ENCODE measurements around the gene TECPR1. TPM values are rescaled to one million over a fixed set of nuclear protein-coding genes. Genes with fewer than 3 reads are reported as not detected.

The TECPR1 gene
- total and polyA plus RNA-seq, 2 of the 4 experiments (the other 2 are of a cell fraction) = 11.5 to 14.7 TPM

GRCh38 chr7:98231493-98232262 lies 20.4 kb downstream of the TECPR1 start:
- Histone ChIP-seq H3K27ac (ENCODE audit: insufficient read depth, low read length) (no peak overlapping the region), H4K91ac (ENCODE audit: insufficient read depth, low read depth, low read length) (no peak overlapping the region), H3K4me3 (ENCODE audit: insufficient read depth, low read depth, low read length) (no peak overlapping the region), H4K20me1 (ENCODE audit: insufficient read depth, low read length) (no peaks in the 10 kb centered on the region), H3K27me3 (ENCODE audit: control insufficient read depth, insufficient read depth, low read length) (no peaks in the 10 kb centered on the region), H3K9ac (ENCODE audit: low read depth, low read length) (no peak overlapping the region), H3K79me1 (ENCODE audit: low read depth in 1 of 2, low read length in 2 of 2) (no peaks in the 10 kb centered on the region), H2BK5ac (ENCODE audit: low read depth, low read length, poor library complexity, severe bottlenecking) (no peak overlapping the region), H3K4ac (ENCODE audit: low read depth, low read length) (no peak overlapping the region), H3K9me3 (ENCODE audit: control insufficient read depth, insufficient read depth, low read length) (no peaks in the 10 kb centered on the region), H3K4me2 (ENCODE audit: low read depth, low read length) (no peak overlapping the region), H3K4me1 (ENCODE audit: control insufficient read depth, insufficient read depth, low read length) (no peaks in the 10 kb centered on the region), H3K18ac (ENCODE audit: low read depth, low read length) (no peak overlapping the region), H3K14ac (replicated peaks; ENCODE audit: low read depth, low read length) (no peak overlapping the region), H4K5ac (ENCODE audit: low read depth, low read length) (no peak overlapping the region), H3K23ac (ENCODE audit: low read depth, low read length) (no peak overlapping the region), H4K8ac (ENCODE audit: low read depth in 2 of 2, low read length in 2 of 2) (no peak overlapping the region), H3K36me3 (ENCODE audit: control insufficient read depth, insufficient read depth, low read length) (peaks cover 31% of the 10 kb centered on the region; the same call in 1 of the 2 replicates), H3K56ac (ENCODE audit: extremely low read depth, insufficient read depth, low read length) (no peak overlapping the region), H2BK120ac (ENCODE audit: low read depth, low read length) (no peak overlapping the region), H2AK5ac (ENCODE audit: low read depth, low read length) (no peak overlapping the region), H2BK15ac (ENCODE audit: low read depth, low read length) (no peak overlapping the region), H2AFZ (replicated peaks; ENCODE audit: low read length, poor library complexity) (no peak overlapping the region), H2AK9ac (replicated peaks; ENCODE audit: low read depth, low read length, poor library complexity) (no peak overlapping the region), H2BK20ac (ENCODE audit: low read depth, low read length) (no peak overlapping the region), H3K9me1 (ENCODE audit: insufficient read depth, low read length) (no peaks in the 10 kb centered on the region)
- no CpG with 5 or more reads among the region's 25 CpGs for WGBS, 2 experiments (ENCODE audit: extremely low coverage in 2 of 2, insufficient read length in 1 of 2)
- POLR2A ChIA-PET (ENCODE audit: unreplicated experiment) = interaction anchor here (0.7 kb wide), 1 partner anchor 88 kb away, joined by 9 read pairs; no protein-coding TSS in a partner anchor
- BruUV-seq (replicated peaks) = no TSS peak
- ATAC-seq (ENCODE audit: low read depth) (no peak), DNase-seq (no peak)
- in situ Hi-C loops (cut with MboI; ENCODE audit: low sequenced_read_pairs) = loop anchor here (10.0 kb wide), 1 partner anchor 207 kb away; no protein-coding TSS in a partner anchor
- CTCF ChIA-PET = no interaction called here
- intact Hi-C loops (cut with micrococcal nuclease) = no loop called here
- dilution Hi-C loops (cut with HindIII; ENCODE audit: low sequenced_read_pairs, unreplicated experiment) = no loop called here
- no peak for TF ChIP-seq SMC3 (IDR thresholded peaks at IDR 0.05; ENCODE audit: low read depth, low read length)
- TF ChIP-seq MXI1 (IDR thresholded peaks at IDR 0.05; ENCODE audit: borderline replicate concordance, low read depth, low read length) = no peak
- TF ChIP-seq CTCF (conservative IDR thresholded peaks at IDR 0.05; ENCODE audit: low read depth, low read length) = no peak
- no peak for TF ChIP-seq USF2 (IDR thresholded peaks at IDR 0.05; ENCODE audit: low read depth, low read length)
- no peak for TF ChIP-seq CEBPB (IDR thresholded peaks at IDR 0.05; ENCODE audit: low read depth, low read length)
- no peak for TF ChIP-seq NFE2L2 (IDR thresholded peaks at IDR 0.05; ENCODE audit: low read depth, low read length)
- TF ChIP-seq CHD1 (IDR thresholded peaks at IDR 0.05; ENCODE audit: low read depth, low read length) = no peak
- TF ChIP-seq POLR2A (IDR thresholded peaks at IDR 0.05; ENCODE audit: low read depth, low read length) = no peak
- no peak for TF ChIP-seq BHLHE40 (IDR thresholded peaks at IDR 0.05; ENCODE audit: low read depth, low read length)
- no peak for TF ChIP-seq RCOR1 (IDR thresholded peaks at IDR 0.05; ENCODE audit: insufficient replicate concordance, low read length)
- TF ChIP-seq RFX5 (IDR thresholded peaks at IDR 0.05; ENCODE audit: low read depth, low read length) = no peak
- TF ChIP-seq MAZ (IDR thresholded peaks at IDR 0.05; ENCODE audit: borderline replicate concordance, low read depth, low read length) = no peak
- no peak for TF ChIP-seq FOS (IDR thresholded peaks at IDR 0.05; ENCODE audit: low read depth, low read length)
- no peak for TF ChIP-seq RAD21 (IDR thresholded peaks at IDR 0.05; ENCODE audit: low read length)
- no peak for TF ChIP-seq MAFK (IDR thresholded peaks at IDR 0.05; ENCODE audit: low read depth, low read length)

Data from IMR-90 (cell line).